Caco-2 (cell line): Measurements from ENCODE around the gene TNS1. TPM values are rescaled to one million over a fixed set of nuclear protein-coding genes. Genes with fewer than 3 reads are reported as not detected.

Experiments used
- BruUV-seq: library from RNA; stranded (reverse); fragments of 400-500 nt; replicated peaks from 2 replicates; lab custom pipeline; 2021; lab: Mats Ljungman, UMichigan
- CTCF ChIA-PET: fragments of 300-600 bp; sonication (Branson Sonifier 250); formaldehyde crosslinking; loops from one replicate; lab custom pipeline; 2022; ENCODE audit warnings: antibody characterized with exemption; lab: Charles Lee
- POLR2A ChIA-PET: fragments of 300-600 bp; sonication (Branson Sonifier 250); formaldehyde crosslinking; loops from one replicate; lab custom pipeline; 2022; ENCODE audit warnings: antibody characterized with exemption; lab: Charles Lee
- DNase-seq, 2 experiments: peaks; one replicate each; pipeline versions ENCODE4 v3.0.0 to v3.0.0-alpha.2; 2020 to 2022
- H3K27me3 ChIP-seq: replicated peaks from 2 replicates; pipeline ENCODE4 v1.6.0; 2011; ENCODE audit warnings: low read length; ENCODE audit not compliant: control insufficient read depth, insufficient read depth
- H3K36me3 ChIP-seq: 2 replicates; pipeline ENCODE4 v1.5.1; 2011; ENCODE audit warnings: low read length; ENCODE audit not compliant: control insufficient read depth, insufficient read depth
- H3K4me1 ChIP-seq: fragments of 250-450 bp; sonication (Bioruptor Pico); 2 replicates; pipeline ENCODE4 v1.5.1; 2020; ENCODE audit warnings: mild to moderate bottlenecking
- H3K4me3 ChIP-seq: 2 replicates; pipeline ENCODE4 v1.5.1; 2011; ENCODE audit warnings: low read depth, mild to moderate bottlenecking, control low read depth, low read length
- H3K9me3 ChIP-seq: fragments of 250-450 bp; sonication (Bioruptor Pico); 2 replicates; pipeline ENCODE4 v1.5.1; 2020; ENCODE audit warnings: mild to moderate bottlenecking, moderate library complexity
- H3K27ac Mint-ChIP-seq: one replicate; pipeline ENCODE4 v1.8.0; 2022; ENCODE audit warnings: mixed read lengths; ENCODE audit not compliant: unreplicated experiment
- H3K27me3 Mint-ChIP-seq: one replicate; pipeline ENCODE4 v1.8.0; 2022; ENCODE audit warnings: mixed read lengths; ENCODE audit not compliant: insufficient read depth, unreplicated experiment
- H3K36me3 Mint-ChIP-seq: one replicate; pipeline ENCODE4 v1.8.0; 2022; ENCODE audit warnings: mild to moderate bottlenecking, mixed read lengths; ENCODE audit not compliant: insufficient read depth, unreplicated experiment
- H3K4me1 Mint-ChIP-seq: one replicate; pipeline ENCODE4 v1.8.0; 2022; ENCODE audit warnings: low read depth, mixed read lengths; ENCODE audit not compliant: unreplicated experiment
- H3K4me3 Mint-ChIP-seq: one replicate; pipeline ENCODE4 v1.8.0; 2022; ENCODE audit warnings: mild to moderate bottlenecking, moderate library complexity, mixed read lengths; ENCODE audit not compliant: unreplicated experiment
- H3K9me3 Mint-ChIP-seq: one replicate; pipeline ENCODE4 v1.8.0; 2022; ENCODE audit warnings: mixed read lengths; ENCODE audit not compliant: unreplicated experiment
- CTCF ChIP-seq, 2 experiments: fragments of 200-600 bp in 1 of 2; IDR thresholded peaks; 1 replicate in 1 of 2; 2 replicates in 1 of 2; pipeline versions ENCODE4 v1.5.1 to v1.8.0; 2011 to 2022; ENCODE audit warnings: antibody characterized with exemption in 1 of 2, control low read depth in 1 of 2, inconsistent platforms in 1 of 2, low read depth in 1 of 2, low read length in 1 of 2, mild to moderate bottlenecking in 1 of 2, moderate library complexity in 1 of 2; ENCODE audit not compliant: insufficient read depth in 1 of 2, severe bottlenecking in 1 of 2, unreplicated experiment in 1 of 2
- intact Hi-C: fragments of 100-400 bp; cut with micrococcal nuclease; formaldehyde crosslinking; loops from one replicate; pipeline ENCODE4 v1.10.0; 2022; ENCODE audit not compliant: unreplicated experiment
- total RNA-seq: library from RNA; stranded (reverse); gene quantifications from 2 replicates; pipeline ENCODE4 v1.2.3, GENCODE V29; 2022

TNS1 gene
- total RNA-seq, 1 experiment from 2014 or later = 16.1 TPM

GRCh38 chr2:217946051-217946450, 56.7 kb downstream of the TNS1 start:
- Mint-ChIP-seq H3K4me3 (no peak overlapping the region), H3K27me3 (no peaks in the 10 kb centered on the region), H3K36me3 (no peaks in the 10 kb centered on the region), H3K27ac (no peak overlapping the region), H3K9me3 (no peaks in the 10 kb centered on the region), H3K4me1 (peaks cover 43% of the 10 kb centered on the region)
- POLR2A ChIA-PET = no interaction called here
- Histone ChIP-seq H3K9me3 (no peaks in the 10 kb centered on the region), H3K36me3 (no peaks in the 10 kb centered on the region), H3K4me3 (no peak overlapping the region), H3K27me3 (no peaks in the 10 kb centered on the region), H3K4me1 (peaks cover 59% of the 10 kb centered on the region)
- CTCF ChIA-PET = interaction anchor here (0.7 to 0.9 kb wide), 2 partner anchors 14 to 160 kb away, joined by 3 to 4 read pairs; no protein-coding TSS in a partner anchor
- BruUV-seq = no TSS peak
- intact Hi-C loops = no loop called here
- TF ChIP-seq CTCF (IDR thresholded peaks at IDR 0.05; ENCODE audit: insufficient read depth in 1 of 2, low read depth in 1 of 2, low read length in 1 of 2, severe bottlenecking in 1 of 2, unreplicated experiment in 1 of 2) = no peak
- peak in 1 of 2 experiments; percentile 10 for DNase-seq

- TF ChIP-seq CTCF (IDR thresholded peaks at IDR 0.05; ENCODE audit: insufficient read depth in 1 of 2, low read depth in 1 of 2, low read length in 1 of 2, severe bottlenecking in 1 of 2, unreplicated experiment in 1 of 2) = no peak
- Mint-ChIP-seq H3K4me1 (peaks cover 38% of the 10 kb centered on the region), H3K27ac (no peak overlapping the region), H3K9me3 (no peaks in the 10 kb centered on the region), H3K4me3 (no peak overlapping the region), H3K36me3 (no peaks in the 10 kb centered on the region), H3K27me3 (no peaks in the 10 kb centered on the region)
- H3K36me3 ChIP-seq = no peaks in the 10 kb centered on the region
- BruUV-seq = no TSS peak
- intact Hi-C loops = loop anchor here (2.0 kb wide), 1 partner anchor 43 kb away; no protein-coding TSS in a partner anchor
- no peaks in the 10 kb centered on the region for H3K9me3 ChIP-seq
- CTCF ChIA-PET = interaction anchor here (0.7 kb wide), 1 partner anchor 13 kb away, joined by 3 read pairs; no protein-coding TSS in a partner anchor
- peaks cover 53% of the 10 kb centered on the region for H3K4me1 ChIP-seq
- POLR2A ChIA-PET = no interaction called here
- H3K27me3 ChIP-seq = no peaks in the 10 kb centered on the region
- H3K4me3 ChIP-seq = no peak overlapping the region
- peak in 1 of 2 experiments; percentile 7 for DNase-seq
These were observed 57.3 kb downstream of the TNS1 start for GRCh38 chr2:217945530-217945929.

GRCh38 chr2:217944923-217945322, 57.9 kb downstream of the TNS1 start:
- H3K27ac Mint-ChIP-seq = peak overlapping the region; percentile 19
- Histone ChIP-seq H3K36me3 (no peaks in the 10 kb centered on the region), H3K27me3 (no peaks in the 10 kb centered on the region), H3K9me3 (no peaks in the 10 kb centered on the region), H3K4me1 (peaks cover 47% of the 10 kb centered on the region), H3K4me3 (no peak overlapping the region)
- no peaks in the 10 kb centered on the region for H3K27me3 Mint-ChIP-seq
- H3K4me1 Mint-ChIP-seq = peaks cover 35% of the 10 kb centered on the region
- intact Hi-C loops = loop anchor here (1.0 to 2.0 kb wide), 2 partner anchors 42 to 43 kb away; no protein-coding TSS in a partner anchor
- H3K4me3 Mint-ChIP-seq = no peak overlapping the region
- BruUV-seq = no TSS peak
- peak in 1 of 2 experiments; percentile 2 for DNase-seq
- H3K36me3 Mint-ChIP-seq = no peaks in the 10 kb centered on the region
- no peak for TF ChIP-seq CTCF (IDR thresholded peaks at IDR 0.05; ENCODE audit: insufficient read depth in 1 of 2, low read depth in 1 of 2, low read length in 1 of 2, severe bottlenecking in 1 of 2, unreplicated experiment in 1 of 2)
- no peaks in the 10 kb centered on the region for H3K9me3 Mint-ChIP-seq
- POLR2A ChIA-PET = no interaction called here
- CTCF ChIA-PET = interaction anchor here (2.6 kb wide), 1 partner anchor 43 kb away, joined by 20 read pairs; no protein-coding TSS in a partner anchor
